Stomach (tissue), 4 donors: ENCODE measurements around the gene ACTA2.

Experiments used
- CTCF ChIP-seq, 7 experiments: fragments of 450-650 bp in 4 of 7; fragments of 200-600 bp in 3 of 7; sonication (generic) in 3 of 7; IDR thresholded peaks; one replicate each; pipeline ENCODE4 v1.5.1; 2016 to 2019; ENCODE audit warnings: antibody characterized with exemption in 7 of 7, control low read depth in 2 of 7, mild to moderate bottlenecking in 1 of 7
- POLR2A ChIP-seq, 4 donors: fragments of 450-650 bp; IDR thresholded peaks; one replicate each; pipeline ENCODE4 v1.6.1; 2016; ENCODE audit warnings: antibody characterized with exemption in 4 of 4, control low read depth in 2 of 4, mild to moderate bottlenecking in 1 of 4, moderate library complexity in 1 of 4

GRCh38 chr10:88987840-88988239 is 35.3 kb upstream of the ACTA2 start:
- no peak for TF ChIP-seq CTCF (IDR thresholded peaks at IDR 0.05)
- no peak for TF ChIP-seq POLR2A (IDR thresholded peaks at IDR 0.05)
